Kasumi-1 (cell line): ENCODE measurements around the gene CUX1.
"Not testable (repeated sequence)": the region's sequence is repeated elsewhere in the genome, so short reads cannot be mapped to it uniquely, and the experiment has no call there.

Source experiments
- DNase-seq, 2 experiments: peaks; one replicate each; lab custom pipeline; 2025; lab: John Stamatoyannopoulos, UW

The CUX1 gene

DNA sequence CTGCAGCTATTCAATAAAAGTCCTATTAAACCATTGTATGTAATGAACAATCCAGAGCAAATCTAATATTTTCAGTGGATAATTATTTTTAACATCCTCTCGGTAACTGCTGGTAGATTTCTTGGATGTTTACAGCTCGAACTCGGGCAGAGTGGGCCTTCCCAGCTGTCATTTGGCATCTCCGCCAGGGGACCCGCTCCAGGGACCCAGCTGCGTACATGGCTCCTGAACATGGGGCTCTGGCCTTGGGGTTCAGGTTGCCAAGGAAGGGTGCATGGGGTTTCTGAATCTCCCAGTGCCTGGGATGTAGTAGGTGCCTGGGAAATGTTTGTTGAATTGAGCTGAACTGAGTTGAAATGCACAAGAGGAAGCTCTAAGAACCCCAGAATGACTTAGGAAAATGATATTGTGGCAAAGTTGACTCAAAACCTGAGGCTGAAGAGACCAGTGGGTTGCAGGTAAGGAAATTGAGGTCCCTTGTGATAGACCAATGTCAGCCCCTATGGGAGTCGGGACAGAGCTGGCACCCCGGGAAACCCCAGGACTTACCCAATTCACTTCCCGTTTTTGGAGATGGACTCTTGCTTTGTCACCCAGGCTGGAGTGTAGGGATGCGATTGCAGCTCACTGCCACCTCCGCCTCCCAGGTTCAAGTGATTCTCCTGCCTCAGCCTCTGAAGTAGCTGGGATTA lies 228.4 kb downstream of the CUX1 start:
- no peak for DNase-seq

DNA sequence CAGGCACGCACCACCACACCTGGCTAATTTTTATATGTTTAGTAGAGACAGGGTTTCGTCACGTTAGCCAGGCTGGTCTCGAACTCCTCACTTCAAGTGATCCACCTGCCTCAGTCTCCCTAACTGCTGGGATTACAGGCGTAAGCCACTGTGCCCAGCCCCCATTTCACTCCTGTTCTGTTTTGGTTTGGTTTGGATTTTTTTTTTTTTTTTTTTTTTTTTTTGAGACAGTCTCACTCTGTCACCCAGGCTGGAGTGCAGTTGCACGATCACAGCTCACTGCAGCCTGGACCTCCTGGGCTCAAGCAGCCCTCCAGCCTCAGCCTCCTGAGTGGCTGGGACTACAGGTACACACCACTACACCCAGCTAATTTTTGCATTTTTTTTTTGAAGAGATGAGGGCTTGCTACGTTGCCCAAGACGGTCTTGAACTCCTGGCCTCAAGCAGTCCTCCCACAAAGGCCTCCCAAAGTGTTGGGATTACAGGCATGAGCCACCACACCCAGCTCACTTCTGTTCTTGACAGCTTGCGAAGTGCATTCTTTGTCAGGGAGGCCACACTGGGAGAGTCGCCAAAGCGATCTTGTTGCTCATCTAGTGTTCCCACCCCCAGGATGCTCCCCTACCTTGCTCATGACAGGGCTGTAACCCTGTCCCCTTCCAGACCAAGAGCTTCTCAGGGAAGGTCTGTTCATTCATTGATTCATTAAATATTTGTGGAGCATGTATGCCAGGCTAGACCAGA lies 229.1 kb downstream of the CUX1 start:
- no peak for DNase-seq

- no peak for DNase-seq
Observed at GRCh38 chr7:102047167-102047566, 229.7 kb downstream of the CUX1 start.

- DNase-seq, result no peak
Observed at GRCh38 chr7:102049765-102050164, 232.3 kb downstream of the CUX1 start.

DNA sequence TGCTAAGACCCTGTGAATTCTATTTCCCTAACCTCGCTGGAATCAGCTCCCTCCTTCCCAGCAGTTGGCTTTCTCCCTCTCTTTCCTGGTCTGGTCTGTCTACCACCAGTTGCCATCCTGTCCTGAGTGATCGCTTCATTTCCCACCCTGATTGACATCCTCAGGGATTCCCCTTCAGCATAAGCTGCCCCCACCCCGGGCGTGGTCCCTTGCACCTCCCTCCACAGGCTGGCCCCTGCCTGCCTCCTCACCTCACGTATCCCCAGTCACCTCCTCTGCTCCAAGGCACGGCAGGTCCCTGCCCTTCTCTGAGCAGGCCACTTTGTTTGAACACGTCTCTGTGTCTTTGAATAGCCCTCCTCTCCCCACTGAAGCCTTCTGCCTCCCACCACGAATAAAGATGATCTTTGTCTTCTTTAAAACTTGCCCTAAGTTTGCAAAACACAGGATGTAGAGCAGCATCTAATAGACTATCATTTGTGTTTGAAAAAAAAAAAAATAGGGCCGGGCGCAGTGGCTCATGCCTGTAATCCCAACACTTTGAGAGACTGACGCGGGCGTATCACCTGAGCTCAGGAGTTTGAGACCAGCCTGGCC lies 233.5 kb downstream of the CUX1 start:
- DNase-seq, result no peak

DNA sequence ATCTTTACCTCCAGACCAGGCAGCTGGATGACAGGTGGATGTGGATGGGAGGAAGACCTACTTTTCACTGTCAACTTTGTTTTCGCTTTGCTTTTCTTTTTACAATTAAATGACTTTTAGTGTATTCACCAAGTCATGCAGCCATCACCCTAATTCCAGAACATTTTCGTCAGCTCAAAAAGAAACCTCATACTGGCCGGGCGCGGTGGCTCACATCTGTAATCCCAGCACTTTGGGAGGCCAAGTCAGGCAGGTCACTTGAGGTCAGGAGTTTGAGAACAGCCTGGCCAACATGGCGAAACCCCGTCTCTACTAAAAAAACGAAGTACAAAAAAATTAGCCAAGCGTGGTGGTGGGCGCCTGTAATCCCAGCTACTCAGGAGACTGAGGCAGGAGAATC lies 234.3 kb downstream of the CUX1 start:
- DNase-seq, result not testable (repeated sequence)

DNA sequence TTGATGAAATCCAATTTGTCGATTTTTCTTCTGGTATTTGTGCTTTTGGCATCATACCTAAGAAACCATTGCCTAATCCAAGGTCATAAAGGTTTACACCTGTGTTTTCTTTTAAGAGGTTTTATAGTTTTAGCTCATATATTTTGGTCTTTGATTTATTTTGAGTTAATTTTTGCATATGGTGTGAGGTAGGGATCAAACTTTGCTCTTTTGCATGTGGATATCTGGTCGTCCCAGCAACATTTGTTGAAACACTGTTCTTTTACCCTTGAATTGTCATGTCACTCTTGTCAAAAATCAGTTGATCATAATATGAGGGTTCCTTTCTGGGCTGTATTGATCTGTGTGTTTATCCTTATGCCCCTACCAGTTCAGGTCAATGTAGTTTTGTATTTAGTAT lies 236.7 kb downstream of the CUX1 start:
- no peak for DNase-seq

DNA sequence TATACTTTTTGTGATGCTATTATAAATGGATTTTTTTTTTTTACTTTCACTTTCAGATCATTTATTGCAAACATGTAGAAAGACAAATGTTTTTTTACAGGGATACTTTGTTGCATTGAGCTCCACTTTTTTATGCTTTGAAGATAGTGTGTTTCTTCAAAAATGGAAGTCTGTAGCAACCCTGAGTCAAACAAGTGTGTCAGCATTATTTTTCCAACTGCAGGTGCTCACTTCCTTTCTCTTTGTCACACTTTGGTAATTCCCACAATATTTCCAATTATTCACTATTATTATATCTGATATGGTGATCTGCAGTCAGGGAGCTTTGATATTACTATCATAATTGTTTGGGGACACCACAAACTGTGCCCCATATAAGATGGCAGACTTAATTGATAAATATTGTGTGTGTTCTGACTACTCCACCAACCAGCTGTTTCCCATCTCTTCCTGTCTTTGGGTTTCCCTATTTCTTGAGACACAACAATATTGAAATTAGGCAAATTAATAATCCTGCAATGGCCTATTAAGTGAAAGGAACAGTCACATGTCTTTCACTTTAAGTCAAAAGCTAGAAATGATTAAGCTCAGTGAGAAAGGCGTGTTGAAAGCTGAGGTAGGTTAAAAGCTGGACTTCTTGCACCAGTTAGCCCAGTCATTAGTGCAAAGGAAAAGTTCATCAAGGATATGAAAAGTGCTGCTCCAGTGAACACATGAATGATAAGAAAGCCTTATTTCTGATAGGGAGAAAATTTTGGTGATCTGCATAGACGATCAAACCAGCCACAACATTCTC lies 238.0 kb downstream of the CUX1 start:
- DNase-seq, result no peak

GRCh38 chr7:102059524-102059923 lies 242.1 kb downstream of the CUX1 start:
- DNase-seq, result no peak

- DNase-seq, result no peak
Observed at GRCh38 chr7:102061354-102061945, 244.0 kb downstream of the CUX1 start.

DNA sequence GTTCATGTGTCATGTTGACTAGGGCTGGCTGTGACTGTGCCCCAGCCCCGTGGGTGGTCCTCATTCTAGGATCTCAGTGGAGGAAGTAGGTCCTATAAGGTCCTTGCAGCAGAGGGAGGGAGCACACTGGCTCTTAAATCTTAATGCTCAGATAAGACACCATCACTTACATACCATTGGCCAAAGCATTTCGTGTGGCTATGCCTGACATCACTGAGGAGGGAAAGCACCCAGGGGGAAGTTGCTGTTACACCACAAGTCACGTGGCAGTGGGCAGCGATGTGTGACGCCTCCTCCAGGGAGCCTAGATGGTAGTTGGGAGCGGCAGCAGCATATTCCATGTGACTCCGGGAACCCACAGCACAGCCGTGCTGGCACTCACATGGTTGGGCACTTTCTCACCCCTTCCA lies 244.6 kb downstream of the CUX1 start:
- DNase-seq, result peak; percentile 57 to 64

GRCh38 chr7:102063690-102064180 lies 246.3 kb downstream of the CUX1 start:
- no peak for DNase-seq

DNA sequence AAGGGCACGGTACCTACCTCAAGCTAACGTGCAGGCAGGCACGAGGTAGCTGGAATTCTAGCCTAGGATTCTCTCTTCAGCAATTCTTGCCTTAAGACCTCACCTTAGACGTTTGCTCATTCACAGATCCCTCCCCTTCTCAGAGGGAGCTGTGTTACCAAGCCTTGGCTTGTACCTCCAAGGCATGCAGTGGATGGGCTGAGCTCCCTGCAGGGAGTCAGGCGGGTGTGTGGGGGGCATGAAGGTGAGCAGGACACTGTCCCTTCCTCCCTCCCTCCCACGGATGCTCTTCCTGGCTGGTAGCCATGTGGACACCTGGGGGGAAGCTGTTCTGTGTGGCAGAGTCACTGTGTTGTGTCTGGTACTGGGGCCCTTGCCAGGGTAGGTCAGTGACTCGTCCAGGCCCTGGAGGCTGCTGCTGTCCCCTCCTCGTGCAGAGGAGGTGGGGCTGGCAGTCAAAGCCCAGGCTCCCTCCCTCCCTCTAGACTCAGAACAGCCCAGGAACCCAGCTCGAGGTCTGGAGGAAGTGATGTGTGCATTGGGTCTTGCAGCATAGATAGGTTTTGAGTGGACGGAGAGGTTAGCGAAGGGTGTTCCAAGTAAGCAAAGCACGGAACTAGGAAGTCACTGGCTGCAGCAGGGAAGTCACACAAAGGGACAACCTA lies 247.1 kb downstream of the CUX1 start:
- DNase-seq, result peak; percentile 95 to 97

- DNase-seq, result no peak
Observed at GRCh38 chr7:102065226-102065625, 247.8 kb downstream of the CUX1 start.

- DNase-seq, result no peak
Observed at GRCh38 chr7:102066476-102066875, 249.1 kb downstream of the CUX1 start.

- no peak for DNase-seq
Observed at GRCh38 chr7:102068846-102069245, 251.4 kb downstream of the CUX1 start.

- no peak for DNase-seq
Observed at GRCh38 chr7:102069931-102070629, 252.7 kb downstream of the CUX1 start.

DNA sequence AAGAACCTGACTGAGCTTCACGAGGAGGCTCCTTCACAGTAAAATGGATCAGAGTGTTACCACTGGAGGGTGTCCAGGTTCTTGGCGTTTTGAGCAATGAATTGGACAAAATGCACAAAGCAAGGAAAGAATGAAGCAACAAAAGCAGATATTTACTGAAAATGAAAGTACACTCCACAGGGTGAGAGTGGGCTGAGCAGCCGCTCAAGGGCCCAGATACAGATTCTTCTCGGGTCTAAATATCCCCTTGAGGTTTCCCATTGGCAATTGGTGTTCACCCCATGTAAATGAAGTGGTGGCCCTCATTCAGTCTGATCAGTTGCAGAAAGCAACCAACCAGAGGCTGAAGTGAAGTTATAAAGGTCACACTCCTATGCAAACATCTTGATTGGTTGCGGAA lies 254.6 kb downstream of the CUX1 start:
- DNase-seq, result no peak

DNA sequence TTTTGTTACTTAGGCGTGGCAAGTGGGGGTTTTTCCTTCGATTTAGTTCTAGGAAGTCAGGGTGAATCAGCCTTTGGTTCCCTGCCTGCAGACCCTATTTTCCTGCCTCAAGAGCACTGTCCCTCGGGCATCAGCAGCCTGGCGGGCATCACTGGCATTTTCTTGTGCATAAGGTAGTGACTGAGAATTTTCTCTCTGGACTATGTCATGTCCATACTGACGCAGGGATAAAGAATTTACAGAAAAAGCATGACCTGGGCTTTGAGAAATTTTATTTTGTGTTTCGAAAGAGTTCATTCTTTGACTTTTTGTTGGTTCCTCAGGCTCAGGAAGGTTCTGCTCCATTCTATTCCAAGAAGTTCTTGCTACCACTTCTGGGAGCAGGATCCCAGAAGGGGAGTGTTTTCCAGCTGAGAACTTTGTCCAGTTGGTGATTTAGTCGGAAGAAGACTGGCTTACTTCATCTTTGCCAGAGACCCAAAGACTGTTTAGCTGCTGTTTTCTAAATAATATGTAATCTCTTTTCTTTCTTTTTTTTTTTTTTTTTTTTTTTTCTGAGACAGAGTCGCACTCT lies 255.3 kb downstream of the CUX1 start:
- DNase-seq, result no peak
